AG04449 (cell line): ENCODE data around the gene SPTBN1.

Source experiments
- CTCF ChIA-PET: fragments of 350-600 bp; formaldehyde crosslinking; extraction: SDS; loops from one replicate; lab custom pipeline; 2021; ENCODE audit warnings: antibody characterized with exemption; lab: Yijun Ruan, JAX
- POLR2A ChIA-PET: fragments of 400-600, 350-600 bp; formaldehyde crosslinking; extraction: SDS; loops from one replicate; lab custom pipeline; 2020; ENCODE audit warnings: antibody characterized with exemption, inconsistent platforms; lab: Yijun Ruan, JAX
- DNase-seq: peaks from one replicate; pipeline ENCODE4 v3.0.0-alpha.2; 2010; ENCODE audit warnings: low read depth, low spot score
- H3K4me3 ChIP-seq: 2 replicates; pipeline ENCODE4 v1.5.1; 2011; ENCODE audit warnings: low read depth, mild to moderate bottlenecking, control low read depth, low read length
- CTCF ChIP-seq: IDR thresholded peaks from one replicate; pipeline ENCODE4 v1.5.1; 2011; ENCODE audit warnings: mild to moderate bottlenecking, moderate library complexity, low read length, control low read depth, inconsistent platforms; ENCODE audit not compliant: insufficient read depth; ENCODE audit errors: missing control alignments

Gene SPTBN1

GRCh38 chr2:54709336-54709809, 253.2 kb downstream of the SPTBN1 start:
- DNase-seq, result no peak
- POLR2A ChIA-PET, result no interaction called here
- no peak for TF ChIP-seq CTCF
- CTCF ChIA-PET, result interaction anchor here (1.2 to 8.4 kb wide), 6 partner anchors 14 to 669 kb away, joined by 3 to 178 read pairs (median 23); partner anchors contain the start of gene EML6
- no peak overlapping the region; the same call in 1 of the 2 replicates for H3K4me3 ChIP-seq

DNA sequence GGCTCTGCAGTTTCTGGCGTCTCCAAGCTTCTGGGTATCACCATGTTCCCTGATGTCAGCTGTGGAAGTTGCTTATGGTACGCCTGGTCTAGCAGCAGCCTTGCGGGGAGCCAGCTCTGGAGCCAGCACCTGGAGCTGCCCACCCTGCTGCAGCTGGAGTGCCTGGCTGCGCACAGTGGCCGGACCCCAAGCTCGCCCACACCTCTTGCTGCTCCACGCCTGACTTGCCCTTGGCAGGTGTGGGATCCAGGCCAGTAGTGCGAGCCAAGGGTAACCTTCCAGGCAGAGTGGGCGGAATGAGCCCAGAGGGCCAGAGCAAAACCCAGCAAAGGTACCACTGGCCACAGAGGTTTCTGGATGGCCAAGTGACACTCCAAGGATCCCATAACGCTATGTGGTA, 254.1 kb downstream of the SPTBN1 start:
- H3K4me3 ChIP-seq, result no peak overlapping the region
- CTCF ChIA-PET, result interaction anchor here (1.2 to 8.3 kb wide), 5 partner anchors 13 to 670 kb away, joined by 3 to 178 read pairs (median 11); partner anchors contain the start of gene EML6
- no peak for DNase-seq
- POLR2A ChIA-PET, result no interaction called here
- no peak for TF ChIP-seq CTCF

- H3K4me3 ChIP-seq, result no peak overlapping the region
- no peak for DNase-seq
- no peak for TF ChIP-seq CTCF
- ChIA-PET POLR2A (no interaction called here), CTCF (interaction anchor here (0.6 kb wide), 1 partner anchor 9 kb away, joined by 3 read pairs; no protein-coding TSS in a partner anchor)
Observed at GRCh38 chr2:54712516-54712915, 256.4 kb downstream of the SPTBN1 start.

GRCh38 chr2:54714996-54715395, 258.9 kb downstream of the SPTBN1 start:
- CTCF ChIA-PET, result interaction anchor here (1.0 to 2.6 kb wide), 3 partner anchors 10 to 459 kb away, joined by 3 to 17 read pairs (median 3); no protein-coding TSS in a partner anchor
- no peak for DNase-seq
- TF ChIP-seq CTCF, result no peak
- POLR2A ChIA-PET, result no interaction called here
- H3K4me3 ChIP-seq, result no peak overlapping the region

DNA sequence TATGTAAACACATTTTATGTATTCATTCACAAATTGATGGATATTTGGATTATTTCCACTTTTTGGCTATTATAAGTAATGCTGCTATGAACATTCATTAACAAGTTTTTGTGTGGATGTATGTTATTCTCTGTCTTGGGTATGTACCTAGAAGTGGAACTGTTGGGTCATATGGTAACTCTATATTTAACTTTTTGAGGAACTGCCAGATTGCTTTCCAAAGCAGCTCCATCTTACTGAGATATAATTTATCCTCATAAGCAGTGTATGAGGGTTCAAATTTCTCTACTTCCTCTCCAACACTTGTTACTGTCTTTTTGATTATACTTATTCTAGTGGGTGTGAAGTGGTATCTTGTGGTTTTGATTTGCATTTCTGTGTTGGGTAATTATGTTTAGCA, 260.2 kb downstream of the SPTBN1 start:
- POLR2A ChIA-PET, result no interaction called here
- no peak for TF ChIP-seq CTCF
- no peak for DNase-seq
- no peak overlapping the region for H3K4me3 ChIP-seq
- CTCF ChIA-PET, result interaction anchor here (0.5 to 2.6 kb wide), 4 partner anchors 9 to 588 kb away, joined by 3 to 17 read pairs (median 4); no protein-coding TSS in a partner anchor

DNA sequence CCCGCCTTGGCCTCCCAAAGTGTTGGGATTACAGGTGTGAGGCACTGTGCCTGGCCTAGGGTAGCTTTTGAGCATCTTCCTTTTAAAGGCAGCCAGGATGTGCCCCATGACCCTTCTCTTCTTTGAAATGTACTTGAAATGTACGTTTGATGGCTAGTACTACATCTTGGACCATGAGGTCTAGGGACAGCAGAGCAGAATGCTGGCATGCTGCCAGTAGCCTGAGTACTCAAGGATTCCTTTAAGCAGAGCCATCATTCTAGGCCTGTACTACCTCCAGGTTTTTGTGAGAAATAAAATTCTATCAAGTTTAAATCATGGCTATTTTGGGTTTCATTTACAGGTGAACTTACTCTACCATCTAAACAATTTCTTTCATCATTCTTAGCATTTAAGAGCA, 264.4 kb downstream of the SPTBN1 start:
- TF ChIP-seq CTCF, result no peak
- no peak overlapping the region for H3K4me3 ChIP-seq
- POLR2A ChIA-PET, result no interaction called here
- CTCF ChIA-PET, result no interaction called here
- no peak for DNase-seq
